ENCODE measurements around the gene HPCAL4.

The HPCAL4 gene

GRCh38 chr1:39691383-39692151 is at the start of gene HPCAL4:
Gene HPCAL4 (minus strand): TSS chr1:39691433. CDS start chr1:39684603, 6,830 bp downstream.
- peak; percentile 96 for DNase-seq

GRCh38 chr1:39738622-39739366 is 47.6 kb upstream of the HPCAL4 start, which contains the start of gene PPIE:
Gene PPIE (plus strand): TSS chr1:39738882. CDS start chr1:39738901, 19 bp downstream.
- peak; percentile 97 for DNase-seq

- DNase-seq: no peak
Observed at GRCh38 chr1:39737546-39738169, 46.4 kb upstream of the HPCAL4 start.

GRCh38 chr1:39735731-39736130 is 44.5 kb upstream of the HPCAL4 start:
- DNase-seq: no peak

GRCh38 chr1:39733161-39733560 is 41.9 kb upstream of the HPCAL4 start:
- no peak for DNase-seq

GRCh38 chr1:39732730-39733129 is 41.5 kb upstream of the HPCAL4 start:
- no peak for DNase-seq

GRCh38 chr1:39729842-39730241 is 38.6 kb upstream of the HPCAL4 start:
- no peak for DNase-seq

- no peak for DNase-seq
Observed at GRCh38 chr1:39729030-39729429, 37.8 kb upstream of the HPCAL4 start.

- no peak for DNase-seq
Observed at GRCh38 chr1:39727932-39728317, 36.7 kb upstream of the HPCAL4 start.

- DNase-seq: no peak
Observed at GRCh38 chr1:39727221-39727931, 36.1 kb upstream of the HPCAL4 start.

- DNase-seq: no peak
Observed at GRCh38 chr1:39726600-39726999, 35.4 kb upstream of the HPCAL4 start.

- DNase-seq: no peak
Observed at GRCh38 chr1:39722495-39722894, 31.3 kb upstream of the HPCAL4 start.

GRCh38 chr1:39721664-39722063 is 30.4 kb upstream of the HPCAL4 start:
- no peak for DNase-seq

GRCh38 chr1:39720094-39720999 is 29.1 kb upstream of the HPCAL4 start:
- DNase-seq: no peak

GRCh38 chr1:39717809-39718208 is 26.6 kb upstream of the HPCAL4 start:
- DNase-seq: no peak

GRCh38 chr1:39713557-39713956 is 22.3 kb upstream of the HPCAL4 start:
- no peak for DNase-seq

GRCh38 chr1:39711966-39712340 is 20.7 kb upstream of the HPCAL4 start:
- DNase-seq: no peak

GRCh38 chr1:39711104-39711965 is 20.1 kb upstream of the HPCAL4 start:
- DNase-seq: no peak

- DNase-seq: no peak
Observed at GRCh38 chr1:39707506-39707905, 16.3 kb upstream of the HPCAL4 start.

GRCh38 chr1:39704757-39705156 is 13.5 kb upstream of the HPCAL4 start:
- no peak for DNase-seq

GRCh38 chr1:39701049-39701439 is 9.8 kb upstream of the HPCAL4 start:
- DNase-seq: no peak
